AG08396 (cell line): ENCODE measurements around the gene LSR.

Experiments used
- DNase-seq: peaks from one replicate; pipeline ENCODE4 v3.0.0; 2012; ENCODE audit warnings: low spot score, mixed read lengths

LSR gene

DNA sequence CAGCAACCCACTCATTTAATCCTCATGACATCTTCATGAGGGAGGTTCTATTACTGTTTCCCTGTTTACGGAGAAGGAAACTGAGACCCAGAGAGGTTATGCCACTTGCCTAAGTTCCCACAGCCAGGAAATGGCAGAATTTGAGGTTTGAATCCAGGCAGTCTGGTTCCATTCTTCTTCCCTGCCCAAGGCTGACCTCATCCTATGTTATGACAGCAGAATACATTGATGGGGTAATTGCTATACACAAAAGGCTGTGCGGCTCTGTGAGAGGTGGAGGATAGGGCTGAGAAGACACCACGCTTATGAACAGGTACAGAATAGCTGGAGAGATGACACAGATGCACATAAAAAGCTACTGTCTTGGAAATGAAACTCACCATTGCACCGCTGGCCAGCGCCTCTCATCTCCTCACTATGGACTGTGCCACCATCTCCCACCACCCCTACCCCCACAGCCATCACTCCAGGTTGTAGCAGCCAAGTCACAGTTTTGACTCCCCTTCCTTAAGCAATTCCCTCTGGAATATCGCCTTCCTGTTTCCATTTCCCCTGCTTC is 54.6 kb downstream of the LSR start:
- no peak for DNase-seq

- no peak for DNase-seq
Observed at GRCh38 chr19:35304036-35304435, 55.2 kb downstream of the LSR start.

- no peak for DNase-seq
Observed at GRCh38 chr19:35305181-35305580, 56.4 kb downstream of the LSR start.

- no peak for DNase-seq
Observed at GRCh38 chr19:35306473-35307246, 57.9 kb downstream of the LSR start.

DNA sequence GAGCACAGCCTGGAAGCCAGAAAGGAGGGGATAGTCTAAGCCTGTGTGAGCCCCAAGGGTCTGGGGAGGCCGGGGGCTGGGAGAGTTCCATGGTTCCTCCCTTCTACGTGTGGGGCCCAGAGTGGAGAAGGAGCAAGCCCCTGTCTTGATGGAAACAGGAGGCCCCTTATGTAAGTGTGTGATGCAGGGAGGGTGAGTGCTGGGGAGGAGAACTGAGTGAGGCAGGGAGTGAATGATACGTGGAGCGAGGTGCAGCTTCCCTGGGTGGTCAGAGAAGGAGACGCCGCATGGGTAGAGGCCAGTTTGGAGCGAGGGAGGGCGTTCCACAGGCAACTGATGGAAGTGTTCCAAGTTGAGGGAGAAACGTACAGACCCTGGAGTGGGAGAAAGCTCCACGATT is 59.1 kb downstream of the LSR start:
- DNase-seq, result no peak

GRCh38 chr19:35308910-35309309 is 60.1 kb downstream of the LSR start:
- no peak for DNase-seq

GRCh38 chr19:35309481-35310279 is 60.9 kb downstream of the LSR start:
- DNase-seq, result no peak

DNA sequence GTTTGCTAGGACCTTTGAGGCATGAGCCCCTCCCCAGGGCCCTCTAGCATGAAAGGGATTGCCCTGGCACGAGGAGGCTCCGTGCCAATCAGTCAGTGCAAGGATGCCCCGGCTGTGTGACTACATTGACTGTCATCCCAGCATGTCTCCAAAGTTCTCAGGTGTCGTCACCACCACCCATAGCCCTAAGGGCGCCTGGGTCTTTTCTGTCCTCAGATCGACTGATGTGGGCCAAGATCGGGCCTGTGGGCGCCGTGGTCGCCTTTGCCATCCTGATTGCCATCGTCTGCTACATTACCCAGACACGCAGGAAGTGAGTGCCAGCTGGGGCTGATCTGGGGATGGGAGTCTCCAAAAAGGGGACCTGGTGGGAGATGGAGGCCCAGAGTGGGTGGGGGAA is 61.5 kb downstream of the LSR start:
- no peak for DNase-seq

DNA sequence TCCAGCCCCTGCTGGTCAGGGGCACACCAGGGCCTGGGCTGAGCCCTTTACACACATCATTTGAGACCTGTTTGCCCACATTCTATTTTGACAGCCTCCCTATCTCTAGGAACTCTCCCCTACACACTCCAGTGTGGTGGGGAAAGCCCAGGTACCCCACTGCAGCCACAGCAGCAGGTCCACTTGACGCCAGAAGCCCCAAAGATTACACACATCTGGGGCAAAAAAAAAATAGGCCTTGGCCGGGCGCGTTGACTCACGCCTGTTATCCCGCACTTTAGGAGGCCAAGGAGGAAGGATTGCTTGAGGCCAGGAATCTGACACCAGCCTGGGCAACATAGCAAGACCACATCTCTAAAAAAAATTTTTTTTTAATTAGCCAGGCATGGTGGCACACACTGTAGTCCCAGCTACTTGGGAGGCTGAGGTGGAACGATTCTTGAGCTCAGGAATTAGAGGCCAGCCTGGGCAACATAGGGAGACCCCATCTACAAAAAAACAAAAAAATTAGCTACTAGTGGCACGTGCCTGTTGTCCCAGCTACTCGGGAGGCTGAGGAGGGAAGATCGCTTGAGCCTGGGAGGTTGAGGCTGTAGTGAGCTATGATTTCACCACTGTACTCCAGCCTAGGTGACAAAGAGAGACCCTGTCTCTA is 62.1 kb downstream of the LSR start:
- DNase-seq, result no peak

DNA sequence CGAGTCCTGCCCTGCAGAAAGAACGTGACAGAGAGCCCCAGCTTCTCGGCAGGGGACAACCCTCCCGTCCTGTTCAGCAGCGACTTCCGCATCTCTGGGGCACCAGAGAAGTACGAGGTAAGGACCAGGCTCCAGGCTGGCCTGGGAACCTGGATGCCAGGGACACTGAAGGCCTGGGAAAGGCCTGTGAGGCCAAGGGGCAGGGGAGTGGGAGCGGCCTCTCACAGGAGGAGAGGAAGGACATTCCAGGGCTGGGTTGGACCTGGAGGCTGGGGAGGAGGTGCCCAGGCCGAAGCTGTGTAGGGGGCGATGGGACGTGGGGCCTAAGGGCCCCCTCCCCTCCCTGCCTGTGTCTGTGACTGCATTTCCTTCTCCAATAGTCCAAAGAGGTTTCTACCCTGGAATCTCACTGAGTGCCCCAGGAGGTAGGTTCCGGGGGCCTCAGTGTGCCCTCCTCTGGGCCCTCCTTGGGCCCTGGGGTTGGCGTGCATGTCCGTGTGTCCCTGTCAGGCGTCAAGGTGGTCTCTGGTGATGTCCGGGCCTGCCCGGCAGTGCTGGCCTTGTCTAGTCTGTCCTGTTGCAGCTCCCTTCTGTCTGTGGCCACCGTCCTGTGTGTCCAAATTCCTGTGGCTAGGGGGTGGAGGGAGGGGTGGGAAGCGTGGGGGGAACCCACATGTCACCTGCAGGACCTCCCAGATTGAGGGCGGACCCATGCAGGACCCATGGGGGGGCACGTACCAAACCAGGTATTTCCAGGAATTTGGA is 63.3 kb downstream of the LSR start:
- DNase-seq, result no peak

DNA sequence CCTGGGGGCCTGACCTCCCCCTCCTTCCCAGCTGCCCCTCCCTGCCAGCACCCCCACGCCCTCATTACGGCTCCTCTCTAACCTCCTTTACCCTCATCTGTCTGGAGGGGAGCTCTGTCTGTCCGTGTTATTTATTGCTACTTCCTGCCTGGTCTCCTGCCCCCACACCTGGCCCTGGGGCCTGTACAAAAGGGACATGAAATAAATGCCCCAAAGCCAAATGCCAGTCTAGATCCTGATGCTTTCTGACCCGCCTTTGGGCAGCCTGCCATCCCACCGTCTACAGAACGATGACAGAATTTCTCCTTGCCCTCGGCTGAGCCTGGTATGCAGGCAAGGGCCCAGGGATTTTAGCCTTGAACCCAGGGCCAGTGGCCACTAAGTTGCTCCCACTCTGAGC is 64.8 kb downstream of the LSR start:
- no peak for DNase-seq

DNA sequence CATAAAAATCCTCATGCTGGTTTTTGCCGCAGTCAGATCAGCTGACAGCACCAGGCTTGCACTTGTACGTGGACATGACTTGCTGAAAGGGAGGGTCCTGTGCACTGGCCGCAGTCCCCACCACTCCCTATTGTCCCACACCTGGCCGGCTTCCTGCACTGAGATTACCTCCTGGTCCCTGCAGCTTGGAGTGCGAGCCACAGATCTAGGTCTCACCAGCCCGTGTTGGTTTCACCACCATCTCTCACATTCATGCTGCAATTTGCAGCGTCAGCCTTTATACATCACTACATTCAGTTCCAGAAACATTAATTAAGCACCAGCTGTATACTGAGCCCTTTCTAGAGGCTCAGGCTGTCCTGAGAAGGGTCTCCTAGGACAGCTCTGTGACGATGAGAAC is 65.2 kb downstream of the LSR start:
- no peak for DNase-seq

DNA sequence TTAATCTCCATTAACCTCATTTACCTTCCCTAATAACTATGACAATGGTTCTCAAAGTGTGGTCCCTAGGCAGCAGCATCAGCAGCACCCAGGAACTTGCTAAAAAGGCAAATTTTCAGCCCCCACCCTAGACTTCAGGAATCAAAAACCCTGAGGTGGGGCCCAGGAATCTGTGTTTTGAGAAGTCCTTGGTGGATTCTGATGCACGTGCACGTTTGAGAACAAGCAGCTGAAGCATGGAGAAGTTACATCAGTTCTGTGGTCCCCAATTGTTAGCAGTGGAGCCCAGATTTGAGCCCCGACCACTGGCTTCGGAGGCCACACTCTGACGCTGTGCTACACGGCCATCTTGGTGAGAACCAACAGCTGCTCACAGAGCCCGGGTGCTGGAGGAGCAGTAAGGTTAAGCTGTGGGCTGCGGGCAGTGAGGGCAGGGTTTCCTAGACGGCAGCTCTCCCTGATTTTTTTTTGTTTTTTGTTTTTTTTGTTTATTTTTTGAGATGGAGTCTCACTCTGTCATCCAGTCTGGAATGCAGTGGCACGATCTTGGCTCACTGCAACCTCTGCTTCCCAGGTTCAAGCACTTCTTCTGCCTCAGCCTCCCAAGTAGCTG is 66.2 kb downstream of the LSR start:
- DNase-seq, result no peak

DNA sequence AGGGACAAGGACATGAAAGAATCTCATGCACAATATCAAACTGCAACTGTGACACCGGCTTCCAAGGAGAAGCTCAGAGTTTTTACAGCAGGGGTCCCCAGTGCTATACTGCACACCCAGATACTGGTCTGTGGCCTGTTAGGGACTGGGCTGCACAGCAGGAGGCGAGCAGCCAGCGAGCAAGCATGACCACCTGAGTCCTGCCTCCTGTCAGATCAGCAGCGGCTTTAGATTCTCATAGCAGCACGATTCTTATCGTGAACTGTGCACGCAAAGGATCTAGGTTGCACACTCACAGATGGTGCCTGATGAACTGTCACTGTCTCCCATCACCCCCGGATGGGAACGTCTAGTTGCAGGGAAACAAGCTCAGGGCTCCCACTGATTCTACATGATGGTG is 67.1 kb downstream of the LSR start:
- DNase-seq, result no peak

DNA sequence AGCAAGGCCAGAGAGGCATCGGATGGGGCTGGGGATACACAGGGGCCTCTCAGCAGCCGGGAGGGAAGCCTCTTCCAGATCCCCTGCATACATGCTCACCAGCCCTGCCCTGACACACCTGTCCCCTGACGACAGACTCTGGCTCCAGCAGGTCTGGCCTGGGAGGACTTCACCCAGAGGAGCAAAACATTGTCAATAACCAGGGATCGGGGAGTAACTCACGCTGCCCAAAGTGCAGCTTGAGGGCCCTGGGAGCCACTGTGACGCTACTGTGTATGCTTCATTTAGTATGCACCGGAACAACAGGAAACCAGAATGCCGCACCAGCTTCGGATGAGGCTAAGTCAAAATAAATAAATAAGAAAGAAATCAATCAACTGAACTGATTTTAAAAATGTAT is 67.8 kb downstream of the LSR start:
- DNase-seq, result no peak
